Fibroblast of mammary gland (primary cell): ENCODE data around the gene BDP1.
"Not testable (repeated sequence)": the region's sequence is repeated elsewhere in the genome, so short reads cannot be mapped to it uniquely, and the experiment has no call there.

ENCODE experiments used
- DNase-seq: peaks from one replicate; pipeline ENCODE4 v3.0.0-alpha.2; 2010; ENCODE audit warnings: low read depth
- H3K4me3 ChIP-seq: 2 replicates; pipeline ENCODE4 v1.5.1; 2011; ENCODE audit warnings: low read depth, mild to moderate bottlenecking, low read length, moderate library complexity; ENCODE audit not compliant: control insufficient read depth
- CTCF ChIP-seq: conservative IDR thresholded peaks from 2 replicates; pipeline ENCODE4 v1.5.1; 2011; ENCODE audit warnings: low read depth, low read length, inconsistent platforms; ENCODE audit not compliant: control insufficient read depth, insufficient read depth

The BDP1 gene

GRCh38 chr5:71537687-71538086 lies 82.2 kb downstream of the BDP1 start:
- no peak for TF ChIP-seq CTCF
- no peak for DNase-seq
- no peak overlapping the region for H3K4me3 ChIP-seq

- H3K4me3 ChIP-seq, DNase-seq: not testable (repeated sequence)
Measured at GRCh38 chr5:71550885-71551284, 95.4 kb downstream of the BDP1 start.

DNA sequence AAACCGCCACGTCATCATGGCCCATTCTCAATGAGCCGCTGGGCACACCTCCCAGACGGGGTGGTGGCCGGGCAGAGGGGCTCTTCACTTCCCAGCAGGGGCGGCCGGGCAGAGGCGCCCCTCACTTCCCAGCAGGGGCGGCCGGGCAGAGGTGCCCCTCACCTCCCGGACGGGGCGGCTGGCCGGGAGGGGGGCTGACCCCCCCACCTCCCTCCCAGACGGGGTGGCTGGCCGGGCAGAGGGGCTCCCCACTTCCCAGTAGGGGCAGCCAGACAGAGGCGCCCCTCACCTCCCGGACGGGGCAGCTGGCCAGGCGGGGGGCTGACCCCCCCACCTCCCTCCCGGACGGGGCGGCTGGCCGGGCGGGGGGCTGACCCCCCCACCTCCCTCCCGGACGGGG lies 96.1 kb downstream of the BDP1 start:
- not testable (repeated sequence) for DNase-seq, H3K4me3 ChIP-seq

- not testable (repeated sequence) for DNase-seq, H3K4me3 ChIP-seq
Measured at GRCh38 chr5:71552026-71552749, 96.7 kb downstream of the BDP1 start.

GRCh38 chr5:71563161-71563560 lies 107.7 kb downstream of the BDP1 start:
- TF ChIP-seq CTCF, result no peak

GRCh38 chr5:71564895-71565294 lies 109.4 kb downstream of the BDP1 start:
- no peak for DNase-seq
- H3K4me3 ChIP-seq, result no peak overlapping the region
- no peak for TF ChIP-seq CTCF

More at GRCh38 chr5:71563161-71563560, 107.7 kb downstream of the BDP1 start:
- H3K4me3 ChIP-seq, result no peak overlapping the region
- no peak for DNase-seq

DNA sequence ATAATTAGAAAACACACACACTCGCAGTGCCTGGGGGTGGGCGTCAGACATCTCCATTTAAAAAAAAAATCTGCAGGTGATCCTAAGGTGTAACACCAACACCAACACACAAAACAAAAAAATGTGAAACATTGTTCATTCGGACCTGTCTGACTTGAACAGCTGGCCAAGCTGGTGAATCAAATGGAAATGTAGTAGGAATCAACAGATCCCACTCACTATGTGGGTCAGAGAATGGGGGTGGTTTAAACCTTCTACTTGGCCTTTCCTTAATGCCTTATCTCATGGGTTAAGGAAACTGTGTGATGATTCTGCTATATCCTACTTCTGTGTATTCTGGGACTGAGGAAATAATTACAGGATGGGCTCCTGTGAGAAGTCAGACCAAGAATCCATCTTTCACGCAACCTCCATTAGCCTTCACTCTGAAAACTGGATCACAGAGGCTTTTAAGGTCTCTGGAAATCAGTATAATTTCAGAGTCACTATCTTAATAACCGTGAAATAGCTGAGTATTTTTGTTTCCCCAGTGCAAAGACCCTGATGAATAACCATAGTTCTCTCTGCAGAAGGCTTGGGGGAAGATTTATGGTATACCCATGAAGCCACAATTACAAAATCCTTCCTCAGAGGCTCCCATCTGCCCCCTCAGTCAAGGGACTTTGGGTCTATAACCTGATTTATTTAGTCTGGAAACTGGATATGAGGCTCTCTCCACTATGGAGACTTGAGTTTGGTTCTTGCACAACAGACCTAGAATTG lies 114.5 kb downstream of the BDP1 start:
- no peak overlapping the region for H3K4me3 ChIP-seq
- no peak for TF ChIP-seq CTCF
- no peak for DNase-seq

- not testable (repeated sequence) for H3K4me3 ChIP-seq, DNase-seq
Measured at GRCh38 chr5:71571811-71572210, 116.4 kb downstream of the BDP1 start.

GRCh38 chr5:71573591-71573990 lies 118.1 kb downstream of the BDP1 start:
- H3K4me3 ChIP-seq, result no peak overlapping the region
- no peak for TF ChIP-seq CTCF
- no peak for DNase-seq

DNA sequence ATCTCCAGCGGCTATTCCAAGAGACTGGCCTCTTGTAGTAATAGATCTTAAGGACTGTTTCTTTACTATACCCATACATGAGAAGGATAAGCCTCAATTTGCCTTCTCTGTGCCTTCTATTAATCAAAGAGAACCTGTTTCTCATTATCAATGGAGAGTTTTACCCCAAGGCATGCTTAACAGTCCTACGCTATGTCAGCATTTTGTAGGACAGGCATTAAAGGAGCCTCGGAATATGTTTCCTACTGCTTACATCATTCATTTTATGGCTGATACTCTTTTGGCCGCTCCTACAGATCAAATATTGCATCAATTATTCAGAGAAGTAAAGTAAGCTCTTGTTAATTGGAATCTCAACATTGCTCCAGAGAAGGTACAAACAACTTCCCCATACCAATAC lies 120.1 kb downstream of the BDP1 start:
- H3K4me3 ChIP-seq, DNase-seq: not testable (repeated sequence)
